Pancreas (tissue), 10 donors: ENCODE results near the gene ZNF438. TPM values are rescaled to one million over a fixed set of nuclear protein-coding genes. Genes with fewer than 3 reads are reported as not detected.

Experiments used
- ATAC-seq, 4 donors: fragments of 200-7000 bp; cut with Tn5 transposase; one replicate each; pipeline versions ENCODE4 v1.8.0 to v1.9.1; 2020; ENCODE audit warnings: mild to moderate bottlenecking in 4 of 4, moderate library complexity in 4 of 4
- DNase-seq, 6 donors: peaks; one replicate each; pipeline ENCODE4 v3.0.0-alpha.2; 2020
- FAIRE-seq: peaks from 2 replicates; lab custom pipeline; 2012; peaks lifted over from hg19 to GRCh38; lab: Jason Lieb, UNC
- H3K27ac ChIP-seq, 4 donors: fragments of 200-600 bp; sonication (generic); 1 replicate in 3 of 4; 2 replicates in 1 of 4; pipeline versions ENCODE4 v1.5.0 to v1.8.0; 2020
- H3K27me3 ChIP-seq, 4 donors: fragments of 200-600 bp; one replicate each; pipeline ENCODE4 v1.8.0; 2021
- H3K36me3 ChIP-seq, 3 donors: fragments of 200-600 bp; sonication (generic) in 1 of 3; one replicate each; pipeline versions ENCODE4 v1.5.0 to v1.8.0; 2020 to 2021
- H3K4me1 ChIP-seq, 3 donors: fragments of 200-600 bp; one replicate each; pipeline ENCODE4 v1.8.0; 2021
- H3K4me3 ChIP-seq, 4 donors: fragments of 200-600 bp; sonication (generic) in 2 of 4; one replicate each; pipeline versions ENCODE4 v1.5.0 to v1.8.0; 2020 to 2021
- H3K9me3 ChIP-seq, 4 donors: fragments of 200-600 bp; one replicate each; pipeline ENCODE4 v1.8.0; 2021
- CTCF ChIP-seq, 4 donors: fragments of 200-600 bp; sonication (generic) in 3 of 4; IDR thresholded peaks; one replicate each; pipeline versions ENCODE4 v1.5.0 to v1.8.0; 2021; ENCODE audit warnings: antibody characterized with exemption in 4 of 4
- WGBS, 2 donors: extraction: QIAGEN DNeasy Blood & Tissue Kit; methylation state at CpG; one replicate each; pipeline ENCODE4 v1.1.7; 2013; 5-methylcytosine and 5-hydroxymethylcytosine counted together
- intact Hi-C, 3 donors: fragments of 100-400 bp; cut with DNase I; formaldehyde crosslinking; loops; one replicate each; pipeline versions ENCODE4 v1.11.1 to v1.14.2; 2022
- polyA plus RNA-seq, 2 donors: library from polyadenylated mRNA; stranded (reverse); fragments of 200-250 nt; gene quantifications; one replicate each; pipeline ENCODE4 v1.2.3, GENCODE V29; 2013
- total RNA-seq, 6 donors: library from RNA; stranded (reverse); fragmentation: NEBNext Ultra II Directional in 4 of 6; extraction: Animal tissue kit (Norgen Biotek cat#: 25700) in 4 of 6; gene quantifications; one replicate each; pipeline versions ENCODE4 v1.2.1 to v1.2.4, GENCODE V29; 2021 to 2023
- donor health status: healthy with polysubstance abuse.
- donor health status: DM: no; HTN: no; CAD: no; lungs with moderate emphysema.
- donor health status: DM: no; HTN: no; CAD: no.
- donor health status: control.
- donor health status: control.
- donor health status: Bipolar disorder and iron deficiency.
- donor health status: DM: yes; HTN: yes; CAD: no.
- donor health status: DM: no; HTN: no; CAD: no.
- donor health status: DM: no; HTN: no; CAD: no.
- donor health status: DM: yes; HTN: yes; CAD: no.

Gene ZNF438
- total RNA-seq (1 to 10 TPM; 1.5 to 4.8 (median 2.1) TPM), polyA plus RNA-seq (1 to 10 TPM; 2.7 to 3.3 TPM)

- intact Hi-C loops: no loop called here
- Histone ChIP-seq H3K4me3 (peak within 1 kb of the TSS; percentile 32 to 63 (median 49)), H3K9me3 (no peaks in the 10 kb centered on the region), H3K27me3 (no peaks in the 10 kb centered on the region), H3K36me3 (no peaks in the 10 kb centered on the region), H3K27ac (peak within 1 kb of the TSS; percentile 99 to 100 (median 100)), H3K4me1 (peaks cover 0 to 8% (median 4%) of the 10 kb centered on the region in 3 donors)
- peak; percentile 93 to 99 (median 97) for DNase-seq
- FAIRE-seq: no peak
- peak; percentile 92 to 98 (median 96) for ATAC-seq
- TF ChIP-seq CTCF (IDR thresholded peaks at IDR 0.05): peak in 3 of 4 donors; percentile 29 to 46 (median 42)
- WGBS, 2 donors: 0 to 1% methylated on average over 57 to 66 of the region's 66 CpGs
Observed at GRCh38 chr10:31031558-31032257, at the start of gene ZNF438. ZNF438 (minus strand) TSS chr10:31031865; CDS start chr10:30877034, 154,831 bp downstream.

- Histone ChIP-seq H3K27ac (no peak overlapping the region), H3K27me3 (no peaks in the 10 kb centered on the region), H3K4me3 (no peak overlapping the region), H3K9me3 (no peaks in the 10 kb centered on the region), H3K36me3 (no peaks in the 10 kb centered on the region), H3K4me1 (no peaks in the 10 kb centered on the region)
- FAIRE-seq (no peak), ATAC-seq (no peak), DNase-seq (no peak)
- intact Hi-C loops: no loop called here
- TF ChIP-seq CTCF (IDR thresholded peaks at IDR 0.05): no peak
- WGBS, 2 donors: 72 to 73% methylated on average over 6 of the region's 6 CpGs
Observed at GRCh38 chr10:31076610-31076988, 44.9 kb upstream of the ZNF438 start.

- 67 to 81% methylated on average over 3 of the region's 3 CpGs for WGBS, 2 donors
- no peaks in the 10 kb centered on the region for H3K27me3 ChIP-seq
- no peaks in the 10 kb centered on the region for H3K36me3 ChIP-seq
- intact Hi-C loops: no loop called here
- no peaks in the 10 kb centered on the region for H3K4me1 ChIP-seq
- H3K9me3 ChIP-seq: no peaks in the 10 kb centered on the region
- no peak for ATAC-seq
- TF ChIP-seq CTCF (IDR thresholded peaks at IDR 0.05): no peak
- FAIRE-seq: no peak
- no peak overlapping the region for H3K27ac ChIP-seq
- DNase-seq: no peak
- no peak overlapping the region for H3K4me3 ChIP-seq
Observed at GRCh38 chr10:31075881-31076609, 44.4 kb upstream of the ZNF438 start.

- TF ChIP-seq CTCF (IDR thresholded peaks at IDR 0.05): no peak
- intact Hi-C loops: no loop called here
- Histone ChIP-seq H3K36me3 (no peaks in the 10 kb centered on the region), H3K4me1 (no peaks in the 10 kb centered on the region), H3K4me3 (no peak overlapping the region), H3K27ac (no peak overlapping the region), H3K27me3 (no peaks in the 10 kb centered on the region), H3K9me3 (no peaks in the 10 kb centered on the region)
- DNase-seq: no peak
- FAIRE-seq: no peak
- ATAC-seq: no peak
- WGBS, 2 donors: 64 to 65% methylated on average over 4 of the region's 4 CpGs
Observed at GRCh38 chr10:31075434-31075833, 43.8 kb upstream of the ZNF438 start.

GRCh38 chr10:31074722-31075086 is 43.0 kb upstream of the ZNF438 start:
- Histone ChIP-seq H3K4me1 (no peaks in the 10 kb centered on the region), H3K36me3 (no peaks in the 10 kb centered on the region), H3K9me3 (no peaks in the 10 kb centered on the region), H3K27ac (no peak overlapping the region), H3K4me3 (no peak overlapping the region), H3K27me3 (no peaks in the 10 kb centered on the region)
- no peak for FAIRE-seq
- WGBS, 2 donors: 73 to 76% methylated on average over 5 of the region's 5 CpGs
- no peak for TF ChIP-seq CTCF (IDR thresholded peaks at IDR 0.05)
- no peak for ATAC-seq
- DNase-seq: no peak
- intact Hi-C loops: no loop called here
